H1 (cell line): Measurements from ENCODE around the gene DSTN. TPM values are rescaled to one million over a fixed set of nuclear protein-coding genes. Genes with fewer than 3 reads are reported as not detected.

Experiments used
- CTCF ChIA-PET: fragments of 300-600 bp; sonication (Branson Sonifier 250); formaldehyde crosslinking; loops from one replicate; lab custom pipeline; 2021; ENCODE audit not compliant: partially characterized antibody; lab: Charles Lee
- POLR2A ChIA-PET: fragments of 300-600 bp; sonication (Branson Sonifier 250); formaldehyde crosslinking; loops from one replicate; lab custom pipeline; 2021; ENCODE audit warnings: inconsistent platforms; ENCODE audit not compliant: partially characterized antibody; lab: Charles Lee
- DNase-seq, 2 experiments: peaks; one replicate each; pipeline versions ENCODE4 v3.0.0 to v3.0.0-alpha.2; 2010 to 2022; ENCODE audit warnings: low spot score in 2 of 2, low read depth in 1 of 2, mixed read lengths in 1 of 2
- FAIRE-seq: peaks from 2 replicates; lab custom pipeline; 2011; peaks lifted over from hg19 to GRCh38; lab: Jason Lieb, UNC
- H2AFZ ChIP-seq: 2 replicates; pipeline ENCODE4 v1.8.1; 2012; ENCODE audit warnings: low read length, inconsistent platforms
- H2AK5ac ChIP-seq: 2 replicates; pipeline ENCODE4 v1.6.1; 2013; ENCODE audit warnings: low read depth, low read length
- H2BK120ac ChIP-seq: replicated peaks from 2 replicates; pipeline ENCODE3; 2013; ENCODE audit warnings: low read depth, low read length, inconsistent platforms
- H2BK12ac ChIP-seq: 2 replicates; pipeline ENCODE4 v1.6.1; 2013; ENCODE audit warnings: low read depth, low read length
- H2BK15ac ChIP-seq: 2 replicates; pipeline ENCODE4 v1.6.1; 2013; ENCODE audit warnings: low read length
- H2BK20ac ChIP-seq: 2 replicates; pipeline ENCODE4 v1.6.1; 2013; ENCODE audit warnings: low read length
- H2BK5ac ChIP-seq: 2 replicates; pipeline ENCODE4 v1.6.1; 2013; ENCODE audit warnings: low read depth, low read length
- H3K14ac ChIP-seq: 2 replicates; pipeline ENCODE4 v1.6.1; 2013; ENCODE audit warnings: inconsistent platforms; ENCODE audit not compliant: insufficient read length
- H3K18ac ChIP-seq: 2 replicates; pipeline ENCODE4 v1.6.1; 2013; ENCODE audit warnings: low read length; ENCODE audit errors: extremely low read depth
- H3K23ac ChIP-seq: 2 replicates; pipeline ENCODE4 v1.6.1; 2013; ENCODE audit warnings: inconsistent platforms; ENCODE audit not compliant: insufficient read length
- H3K23me2 ChIP-seq: 2 replicates; pipeline ENCODE4 v1.6.1; 2013; ENCODE audit warnings: low read depth, low read length
- H3K27ac ChIP-seq: 2 replicates; pipeline ENCODE4 v1.6.1; 2011; ENCODE audit warnings: low read depth, low read length, inconsistent platforms
- H3K27me3 ChIP-seq, 4 experiments: replicated peaks in 1 of 4; 1 replicate in 1 of 4; 2 replicates in 3 of 4; pipeline versions ENCODE4 v1.6.1 to v1.8.1; 2011 to 2013; ENCODE audit warnings: low read length in 3 of 4, mild to moderate bottlenecking in 3 of 4, inconsistent platforms in 2 of 4, mixed read lengths in 2 of 4, moderate library complexity in 1 of 4; ENCODE audit not compliant: control insufficient read depth in 3 of 4, insufficient read depth in 3 of 4; ENCODE audit errors: extremely low read depth in 1 of 4
- H3K36me3 ChIP-seq, 4 experiments: 2 replicates each; pipeline versions ENCODE4 v1.6.1 to v1.8.1; 2011 to 2013; ENCODE audit warnings: mild to moderate bottlenecking in 4 of 4, low read length in 3 of 4, moderate library complexity in 2 of 4, control low read depth in 1 of 4, inconsistent platforms in 1 of 4; ENCODE audit not compliant: insufficient read depth in 4 of 4, control insufficient read depth in 2 of 4
- H3K4ac ChIP-seq: replicated peaks from 2 replicates; pipeline ENCODE3; 2013; ENCODE audit warnings: low read length, low read depth, mixed read lengths, inconsistent platforms; ENCODE audit not compliant: insufficient read length
- H3K4me1 ChIP-seq, 4 experiments: replicated peaks in 1 of 4; 1 replicate in 1 of 4; 2 replicates in 3 of 4; pipeline versions ENCODE4 v1.6.1 to v1.8.1; 2011 to 2013; ENCODE audit warnings: low read length in 3 of 4, inconsistent platforms in 2 of 4, mixed read lengths in 1 of 4; ENCODE audit not compliant: insufficient read depth in 4 of 4, control insufficient read depth in 3 of 4
- H3K4me2 ChIP-seq, 2 experiments: 2 replicates each; pipeline versions ENCODE4 v1.6.1 to v1.8.1; 2011 to 2013; ENCODE audit warnings: low read depth in 2 of 2, low read length in 2 of 2, control low read depth in 1 of 2, inconsistent platforms in 1 of 2, mild to moderate bottlenecking in 1 of 2; ENCODE audit not compliant: insufficient read depth in 1 of 2
- H3K4me3 ChIP-seq, 4 experiments: fragments of 200-600, 300-600 bp in 1 of 4; sonication (generic), shearing (Covaris generic), sonication (Bioruptor Twin) in 1 of 4; 2 replicates each; pipeline versions ENCODE4 v1.5.1 to v1.8.1; 2011 to 2016; ENCODE audit warnings: low read length in 4 of 4, low read depth in 3 of 4, control low read depth in 2 of 4, inconsistent platforms in 2 of 4, mild to moderate bottlenecking in 2 of 4, mixed read lengths in 1 of 4, moderate library complexity in 1 of 4; ENCODE audit not compliant: insufficient read depth in 2 of 4; ENCODE audit errors: extremely low read depth in 1 of 4
- H3K56ac ChIP-seq: replicated peaks from 2 replicates; pipeline ENCODE3; 2013; ENCODE audit warnings: low read depth, mild to moderate bottlenecking, mixed read lengths, low read length, inconsistent platforms; ENCODE audit not compliant: insufficient read length
- H3K79me1 ChIP-seq: 2 replicates; pipeline ENCODE4 v1.6.1; 2013; ENCODE audit warnings: low read depth, low read length, control low read depth
- H3K79me2 ChIP-seq, 2 experiments: 2 replicates each; pipeline versions ENCODE4 v1.6.1 to v1.8.1; 2012 to 2013; ENCODE audit warnings: low read length in 2 of 2, mild to moderate bottlenecking in 2 of 2, inconsistent platforms in 1 of 2; ENCODE audit not compliant: insufficient read depth in 2 of 2, control insufficient read depth in 1 of 2
- H3K9ac ChIP-seq, 4 experiments: replicated peaks in 1 of 4; 1 replicate in 1 of 4; 2 replicates in 3 of 4; pipeline versions ENCODE4 v1.6.1 to v1.8.1; 2011 to 2013; ENCODE audit warnings: low read depth in 3 of 4, low read length in 3 of 4, control low read depth in 2 of 4, mild to moderate bottlenecking in 2 of 4, moderate library complexity in 2 of 4, inconsistent platforms in 1 of 4; ENCODE audit errors: extremely low read depth in 1 of 4
- H3K9me3 ChIP-seq, 2 experiments: 2 replicates each; pipeline versions ENCODE4 v1.6.1 to v1.8.1; 2012 to 2013; ENCODE audit warnings: mild to moderate bottlenecking in 2 of 2, moderate library complexity in 2 of 2, control low read depth in 1 of 2, inconsistent platforms in 1 of 2, low read depth in 1 of 2, low read length in 1 of 2, mixed read lengths in 1 of 2; ENCODE audit not compliant: insufficient read depth in 2 of 2
- H4K20me1 ChIP-seq, 2 experiments: replicated peaks in 1 of 2; 2 replicates each; pipeline versions ENCODE3 to v1.8.1; 2011 to 2013; ENCODE audit warnings: inconsistent platforms in 2 of 2, low read length in 2 of 2, mild to moderate bottlenecking in 1 of 2; ENCODE audit not compliant: insufficient read depth in 2 of 2, control insufficient read depth in 1 of 2
- H4K5ac ChIP-seq: 2 replicates; pipeline ENCODE4 v1.6.1; 2013; ENCODE audit warnings: low read length, low read depth, mixed read lengths, inconsistent platforms; ENCODE audit not compliant: insufficient read length
- H4K8ac ChIP-seq: 2 replicates; pipeline ENCODE4 v1.8.0; 2013; ENCODE audit warnings: mild to moderate bottlenecking, moderate library complexity, low read length, inconsistent platforms; ENCODE audit not compliant: insufficient read depth; ENCODE audit errors: extremely low read depth
- H4K91ac ChIP-seq: replicated peaks from 2 replicates; pipeline ENCODE3; 2013; ENCODE audit warnings: low read length, mixed read lengths, inconsistent platforms; ENCODE audit not compliant: insufficient read length
- ASH2L ChIP-seq: fragments of 200-600, 300-600 bp; sonication (generic); IDR thresholded peaks from one replicate; pipeline ENCODE4 v1.7.1; 2017; ENCODE audit warnings: low read length
- BACH1 ChIP-seq: IDR thresholded peaks from 2 replicates; pipeline ENCODE4 v1.6.1; 2012; ENCODE audit warnings: low read length, improper control_type of control experiment
- CBX8 ChIP-seq: fragments of 300-800, 300-1000 bp; sonication (generic); IDR thresholded peaks from 2 replicates; pipeline ENCODE4 v1.7.1; 2016; ENCODE audit warnings: low read depth, low read length, borderline replicate concordance
- EP300 ChIP-seq, 2 experiments: IDR thresholded peaks; 1 replicate in 1 of 2; 2 replicates in 1 of 2; pipeline ENCODE4 v1.6.1; 2011 to 2012; ENCODE audit warnings: low read depth in 2 of 2, low read length in 2 of 2, mild to moderate bottlenecking in 2 of 2, borderline replicate concordance in 1 of 2, inconsistent platforms in 1 of 2, moderate library complexity in 1 of 2
- FOSL1 ChIP-seq: IDR thresholded peaks from 2 replicates; pipeline ENCODE4 v1.6.1; 2011; ENCODE audit warnings: mild to moderate bottlenecking, low read depth, low read length, moderate library complexity; ENCODE audit not compliant: insufficient read depth
- HDAC6 ChIP-seq: IDR thresholded peaks from one replicate; pipeline ENCODE4 v1.7.1; 2012; ENCODE audit warnings: low read depth, mild to moderate bottlenecking, inconsistent platforms, low read length, moderate library complexity
- JUND ChIP-seq: IDR thresholded peaks from 2 replicates; pipeline ENCODE4 v1.6.1; 2011; ENCODE audit warnings: mild to moderate bottlenecking, improper control_type of control experiment, low read length
- NRF1 ChIP-seq: IDR thresholded peaks from 2 replicates; pipeline ENCODE4 v1.6.1; 2011; ENCODE audit warnings: mild to moderate bottlenecking, low read depth, low read length, improper control_type of control experiment
- POLR2AphosphoS5 ChIP-seq: IDR thresholded peaks from 2 replicates; pipeline ENCODE4 v1.6.1; 2011; ENCODE audit warnings: low read depth, low read length
- SAP30 ChIP-seq: fragments of 300-600 bp; sonication (generic); IDR thresholded peaks from 2 replicates; pipeline ENCODE4 v1.7.1; 2012; ENCODE audit warnings: low read length, moderate library complexity, mild to moderate bottlenecking, inconsistent platforms; ENCODE audit not compliant: insufficient read depth, insufficient replicate concordance
- SIN3A ChIP-seq, 2 experiments: IDR thresholded peaks in 1 of 2; conservative IDR thresholded peaks in 1 of 2; 2 replicates each; pipeline ENCODE4 v1.6.1; 2011 to 2012; ENCODE audit warnings: low read length in 2 of 2, improper control_type of control experiment in 1 of 2, low read depth in 1 of 2, mild to moderate bottlenecking in 1 of 2
- YY1 ChIP-seq: IDR thresholded peaks from 2 replicates; pipeline ENCODE4 v1.6.1; 2011; ENCODE audit warnings: low read depth, mild to moderate bottlenecking, low read length
- WGBS, 2 experiments: shearing (Covaris generic) in 1 of 2; methylation state at CpG; one replicate each; pipeline versions ENCODE4 v1.1.6 to v1.1.7; 2013 to 2015; ENCODE audit warnings: low lambda C conversion rate in 2 of 2, mixed read lengths in 2 of 2, inconsistent platforms in 1 of 2, low coverage in 1 of 2, missing lambda C conversion rate in 1 of 2; ENCODE audit not compliant: insufficient replicate concordance in 2 of 2, insufficient coverage in 1 of 2, insufficient read length in 1 of 2; ENCODE audit errors: extremely low coverage in 1 of 2, missing lambda C conversion rate in 1 of 2; 5-methylcytosine and 5-hydroxymethylcytosine counted together
- polyA plus RNA-seq, 7 experiments: library from polyadenylated mRNA; depleted of rRNA in 3 of 7; stranded (reverse) in 5 of 7; unstranded in 2 of 7; fragments of >200 nt in 5 of 7; fragments of 200-250 nt in 2 of 7; gene quantifications; 1 replicate in 5 of 7; 2 replicates in 1 of 7; 4 replicates in 1 of 7; pipeline versions ENCODE4 v1.2.1 to v1.2.3, GENCODE V29; 2011 to 2013; ENCODE audit warnings: missing spikeins in 2 of 7, mixed read lengths in 2 of 7
- total RNA-seq: library from RNA; stranded (reverse); fragmentation: NEBNext Ultra II Directional; extraction: Animal tissue kit (Norgen Biotek cat#: 25700); gene quantifications from 2 replicates; pipeline ENCODE4 v1.2.1, GENCODE V29; 2021

DSTN gene
- total and polyA plus RNA-seq, 2 of the 8 experiments (the other 6 are each of a cell fraction or from before 2014, with no cell fraction given), result 43.3 to 208 TPM

- Histone ChIP-seq H3K4me1 (peaks cover 6 to 9% (median 8%) of the 10 kb centered on the region in 4 experiments; a peak in 5 of 7 replicates), H3K23ac (no peak overlapping the region), H3K4me2 (peak overlapping the region in 1 of 2 experiments; percentile 14; a peak in 1 of 4 replicates), H2AK5ac (no peak overlapping the region), H4K91ac (no peak overlapping the region), H2BK15ac (no peak overlapping the region), H3K14ac (no peak overlapping the region), H2BK5ac (0 out of 2 replicates have a peak overlapping the region, but pooled peaks have one; percentile 49), H3K79me1 (peaks cover 24% of the 10 kb centered on the region), H2BK20ac (no peak overlapping the region), H4K8ac (no peak overlapping the region), H3K4ac (no peak overlapping the region), H2AFZ (no peak overlapping the region), H3K9me3 (peaks cover 6 to 13% of the 10 kb centered on the region in 2 experiments), H3K36me3 (peaks cover 0 to 20% (median 10%) of the 10 kb centered on the region in 4 experiments; a peak in 5 of 8 replicates), H3K4me3 (no peak overlapping the region), H3K27ac (no peak overlapping the region), H2BK120ac (no peak overlapping the region), H3K56ac (no peak overlapping the region), H3K79me2 (peaks cover 0 to 74% of the 10 kb centered on the region in 2 experiments; a peak in 3 of 4 replicates), H3K27me3 (no peaks in the 10 kb centered on the region), H2BK12ac (peak overlapping the region; percentile 75; the same call in 1 of the 2 replicates), H3K9ac (no peak overlapping the region), H3K18ac (no peak overlapping the region), H3K23me2 (no peaks in the 10 kb centered on the region), H4K20me1 (peaks cover 2 to 11% of the 10 kb centered on the region in 2 experiments), H4K5ac (no peak overlapping the region)
- POLR2A ChIA-PET, result interaction anchor here (0.6 to 1.8 kb wide), 2 partner anchors 10 to 125 kb away, joined by 5 read pairs; partner anchors contain the start of gene BFSP1
- CTCF ChIA-PET, result interaction anchor here (0.6 to 5.9 kb wide), 21 partner anchors 11 to 343 kb away, joined by 3 to 45 read pairs (median 4); partner anchors contain the start of gene RRBP1
- WGBS, 2 experiments, result 57% methylated on average over 11 of the region's 11 CpGs; no CpG with 5 or more reads in 1 of the 2 experiments
- no peak for FAIRE-seq
- no peak for DNase-seq
- no peak for TF ChIP-seq POLR2AphosphoS5
- no peak for TF ChIP-seq SAP30
- no peak for TF ChIP-seq CBX8
- no peak for TF ChIP-seq NRF1
- no peak for TF ChIP-seq ASH2L
- TF ChIP-seq FOSL1, result no peak
- no peak for TF ChIP-seq YY1
- TF ChIP-seq JUND, result peak; percentile 43; the same call in 1 of the 2 replicates
- TF ChIP-seq HDAC6, result no peak
- TF ChIP-seq SIN3A (conservative IDR thresholded peaks at IDR 0.05 in 1 of 2, IDR thresholded peaks at IDR 0.05 in 1 of 2; ENCODE audit: low read depth in 1 of 2, low read length in 2 of 2), result no peak
- TF ChIP-seq EP300 (IDR thresholded peaks at IDR 0.05; ENCODE audit: borderline replicate concordance in 1 of 2, low read depth in 2 of 2, low read length in 2 of 2), result no peak
- peak; percentile 79; the same call in 1 of the 2 replicates for TF ChIP-seq BACH1
Measured at GRCh38 chr20:17655865-17656479, 86.1 kb downstream of the DSTN start.
